Skin epidermis (tissue), 12 donors: ENCODE measurements around the gene CDC42BPA.

Source experiments
- H3K27ac ChIP-seq, 21 experiments: fragments of 200-600 bp; sonication (generic) in 11 of 21; one replicate each; pipeline ENCODE4 v1.5.0; 2020; ENCODE audit warnings: mild to moderate bottlenecking in 3 of 21, inconsistent platforms in 2 of 21, moderate library complexity in 2 of 21
- H3K4me3 ChIP-seq, 7 experiments: fragments of 200-600 bp; sonication (generic) in 2 of 7; one replicate each; pipeline ENCODE4 v1.5.0; 2020; ENCODE audit warnings: inconsistent platforms in 2 of 7, mild to moderate bottlenecking in 2 of 7, moderate library complexity in 1 of 7

CDC42BPA gene

DNA sequence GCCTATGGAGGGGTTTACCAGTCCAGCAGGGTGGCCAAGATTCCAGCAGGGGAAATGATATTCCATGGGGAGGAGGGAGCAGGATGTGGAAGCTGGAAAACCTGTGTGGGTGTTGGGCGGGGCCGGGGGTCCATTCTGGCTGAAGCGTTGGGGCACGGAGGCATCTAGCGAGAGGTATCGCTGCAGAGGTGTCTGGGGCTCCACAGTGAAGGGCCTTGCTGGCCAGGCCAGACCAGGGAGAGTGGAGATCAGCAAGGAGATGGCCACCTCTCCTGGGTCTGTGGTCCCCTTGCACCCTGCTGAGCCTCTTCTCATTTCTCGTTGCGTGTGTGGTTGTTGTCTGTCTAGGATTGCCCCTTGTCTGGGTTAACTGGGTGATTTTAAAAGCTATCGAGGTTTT, 372.0 kb downstream of the CDC42BPA start:
- no peak overlapping the region for H3K4me3 ChIP-seq
- peak overlapping the region in 2 of 21 experiments; percentile 5 to 36 for H3K27ac ChIP-seq

DNA sequence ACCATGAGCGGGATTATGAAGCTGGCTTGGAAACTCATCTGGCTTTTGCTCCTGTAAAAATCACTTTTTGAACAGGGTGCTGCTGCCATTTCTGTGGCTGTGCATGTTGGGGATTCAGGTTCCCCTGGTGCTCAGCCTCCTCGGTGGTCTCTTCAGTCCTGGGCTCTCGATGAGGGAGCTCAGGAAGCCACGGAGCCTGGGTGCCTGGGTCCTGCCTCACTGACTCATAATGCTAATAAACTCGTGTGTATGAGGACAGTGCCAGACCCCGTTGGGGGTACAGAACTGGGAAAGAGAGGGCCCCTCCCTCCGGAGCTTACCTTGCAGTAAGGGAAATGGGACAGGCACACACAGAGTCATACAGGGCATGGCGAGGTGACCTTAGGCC, 372.4 kb downstream of the CDC42BPA start:
- H3K27ac ChIP-seq: peak overlapping the region in 4 of 21 experiments; percentile 5 to 36 (median 16)
- no peak overlapping the region for H3K4me3 ChIP-seq

GRCh38 chr1:226945106-226945857, 373.0 kb downstream of the CDC42BPA start:
- Histone ChIP-seq H3K27ac (peak overlapping the region in 6 of 21 experiments; percentile 5 to 36 (median 16)), H3K4me3 (no peak overlapping the region)

GRCh38 chr1:226943927-226944326, 374.4 kb downstream of the CDC42BPA start:
- H3K4me3 ChIP-seq: no peak overlapping the region
- H3K27ac ChIP-seq: peak overlapping the region in 2 of 21 experiments; percentile 9 to 37

GRCh38 chr1:226943156-226943555, 375.1 kb downstream of the CDC42BPA start:
- Histone ChIP-seq H3K4me3 (no peak overlapping the region), H3K27ac (peak overlapping the region in 2 of 21 experiments; percentile 4 to 25)

- no peak overlapping the region for H3K4me3 ChIP-seq
- peak overlapping the region in 4 of 21 experiments; percentile 9 to 32 (median 20) for H3K27ac ChIP-seq
Observed at GRCh38 chr1:226942392-226942791, 375.9 kb downstream of the CDC42BPA start.

DNA sequence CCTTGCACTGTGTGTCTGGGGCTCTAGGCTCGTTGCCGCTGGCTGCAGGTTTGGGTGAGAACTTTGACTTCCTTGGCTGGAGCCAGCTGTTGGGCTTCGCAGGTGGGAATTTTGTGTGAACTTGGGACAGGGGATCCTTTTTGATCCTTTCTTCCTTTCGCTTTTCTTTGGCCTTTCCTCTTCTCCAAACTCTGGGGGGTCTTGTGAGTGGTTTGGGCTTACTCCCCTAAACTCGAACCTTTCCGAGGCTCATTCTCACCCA, 377.6 kb downstream of the CDC42BPA start:
- H3K4me3 ChIP-seq: peak overlapping the region; percentile 64 to 88 (median 77)
- peak overlapping the region in 16 of 21 experiments; percentile 3 to 100 (median 79) for H3K27ac ChIP-seq

GRCh38 chr1:226940029-226940805, 378.1 kb downstream of the CDC42BPA start, which contains the start of gene COQ8A:
Gene COQ8A, plus strand, starts transcription at chr1:226940294. Its CDS starts 21,092 bp downstream, at chr1:226961386.
- H3K27ac ChIP-seq: peak within 1 kb of the TSS; percentile 78 to 100 (median 96)

More at GRCh38 chr1:226940029-226940805, 378.1 kb downstream of the CDC42BPA start, which contains the start of gene COQ8A:
- peak within 1 kb of the TSS; percentile 64 to 88 (median 77) for H3K4me3 ChIP-seq
